ENCODE measurements around the gene CHD9. TPM values are rescaled to one million over a fixed set of nuclear protein-coding genes. Genes with fewer than 3 reads are reported as not detected.

CHD9 gene
- total RNA-seq, 2 donors from 2014 or later = 56.3 to 62.6 TPM

DNA sequence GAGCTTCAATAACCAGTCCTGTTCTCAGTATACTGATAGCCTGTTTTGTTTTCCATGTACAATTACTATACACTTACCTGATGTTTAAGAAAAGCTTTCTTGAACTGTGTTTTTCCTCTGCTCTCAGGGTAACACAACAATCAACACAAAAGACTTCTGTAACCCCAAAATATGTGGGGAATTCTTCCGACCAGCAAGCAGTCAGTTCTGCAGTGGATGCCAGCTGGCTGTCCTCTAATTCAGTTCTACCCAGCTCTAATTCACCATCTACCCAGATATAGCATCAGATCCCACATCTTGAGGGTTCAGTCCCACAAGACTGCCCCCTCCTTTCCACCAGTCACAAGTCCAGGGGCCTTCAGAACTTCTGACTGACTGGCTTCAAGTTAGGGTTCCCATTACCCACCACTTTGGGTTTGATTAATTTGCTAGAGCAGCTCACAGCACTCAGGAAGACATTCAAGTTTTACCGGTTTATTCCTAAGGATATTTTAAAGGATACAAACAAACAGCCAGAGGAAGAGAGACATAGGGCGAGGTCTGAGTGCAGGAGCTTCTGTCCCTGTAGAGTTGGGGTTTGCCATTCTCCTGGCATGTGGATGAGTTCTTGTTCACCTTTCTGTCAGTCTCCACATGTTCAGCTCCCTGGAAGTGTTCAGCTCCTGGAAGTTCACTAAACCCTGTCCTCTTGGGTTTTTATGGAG is 178.2 kb downstream of the CHD9 start:
- no peaks in the 10 kb centered on the region for H3K4me1 ChIP-seq (replicated peaks)
- H3K27ac ChIP-seq = no peak overlapping the region
- no peak for DNase-seq (ENCODE audit: low spot score)
- H3K9me3 ChIP-seq = no peaks in the 10 kb centered on the region
- 69% methylated on average over 3 of the region's 3 CpGs for WGBS
- H3K27me3 ChIP-seq (replicated peaks; ENCODE audit: insufficient read depth) = no peaks in the 10 kb centered on the region
- no peak overlapping the region for H3K4me3 ChIP-seq
- no peak for TF ChIP-seq POLR2AphosphoS5 (IDR thresholded peaks at IDR 0.05)
- TF ChIP-seq, protein P1, sequence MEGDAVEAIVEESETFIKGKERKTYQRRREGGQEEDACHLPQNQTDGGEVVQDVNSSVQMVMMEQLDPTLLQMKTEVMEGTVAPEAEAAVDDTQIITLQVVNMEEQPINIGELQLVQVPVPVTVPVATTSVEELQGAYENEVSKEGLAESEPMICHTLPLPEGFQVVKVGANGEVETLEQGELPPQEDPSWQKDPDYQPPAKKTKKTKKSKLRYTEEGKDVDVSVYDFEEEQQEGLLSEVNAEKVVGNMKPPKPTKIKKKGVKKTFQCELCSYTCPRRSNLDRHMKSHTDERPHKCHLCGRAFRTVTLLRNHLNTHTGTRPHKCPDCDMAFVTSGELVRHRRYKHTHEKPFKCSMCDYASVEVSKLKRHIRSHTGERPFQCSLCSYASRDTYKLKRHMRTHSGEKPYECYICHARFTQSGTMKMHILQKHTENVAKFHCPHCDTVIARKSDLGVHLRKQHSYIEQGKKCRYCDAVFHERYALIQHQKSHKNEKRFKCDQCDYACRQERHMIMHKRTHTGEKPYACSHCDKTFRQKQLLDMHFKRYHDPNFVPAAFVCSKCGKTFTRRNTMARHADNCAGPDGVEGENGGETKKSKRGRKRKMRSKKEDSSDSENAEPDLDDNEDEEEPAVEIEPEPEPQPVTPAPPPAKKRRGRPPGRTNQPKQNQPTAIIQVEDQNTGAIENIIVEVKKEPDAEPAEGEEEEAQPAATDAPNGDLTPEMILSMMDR (IDR thresholded peaks at IDR 0.05) = no peak
- TF ChIP-seq POLR2A (IDR thresholded peaks at IDR 0.05) = no peak
- H3K36me3 ChIP-seq = no peaks in the 10 kb centered on the region
- intact Hi-C loops (cut with DNase I) = no loop called here

DNA sequence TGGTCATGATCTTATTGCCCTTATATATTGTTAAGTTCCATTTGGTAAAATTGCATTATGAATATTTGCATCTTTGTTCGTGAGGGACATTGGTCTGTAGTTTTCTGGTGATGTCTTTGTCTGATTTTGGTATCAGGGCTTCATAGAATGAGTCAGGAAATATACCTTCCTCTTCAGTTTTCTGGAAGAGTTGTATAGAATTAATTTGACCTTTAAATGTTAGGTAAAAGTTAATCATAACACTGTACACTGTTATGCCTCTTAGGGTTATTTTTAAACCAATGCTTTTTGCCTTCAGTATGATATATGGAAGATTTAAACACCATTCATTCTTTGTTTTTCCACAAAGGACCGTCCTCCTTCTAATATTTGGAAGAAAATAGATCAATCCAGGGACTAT is 180.0 kb downstream of the CHD9 start:
- no peak for TF ChIP-seq POLR2AphosphoS5 (IDR thresholded peaks at IDR 0.05)
- TF ChIP-seq, protein P1 (IDR thresholded peaks at IDR 0.05) = no peak
- no peak for TF ChIP-seq POLR2A (IDR thresholded peaks at IDR 0.05)
- H3K27me3 ChIP-seq (replicated peaks; ENCODE audit: insufficient read depth) = no peaks in the 10 kb centered on the region
- no peak overlapping the region for H3K27ac ChIP-seq
- H3K4me1 ChIP-seq (replicated peaks) = no peaks in the 10 kb centered on the region
- H3K36me3 ChIP-seq = no peaks in the 10 kb centered on the region
- 81% methylated on average over 2 of the region's 2 CpGs for WGBS
- no peak overlapping the region for H3K4me3 ChIP-seq
- intact Hi-C loops (cut with DNase I) = no loop called here
- H3K9me3 ChIP-seq = no peaks in the 10 kb centered on the region
- DNase-seq (ENCODE audit: low spot score) = no peak

DNA sequence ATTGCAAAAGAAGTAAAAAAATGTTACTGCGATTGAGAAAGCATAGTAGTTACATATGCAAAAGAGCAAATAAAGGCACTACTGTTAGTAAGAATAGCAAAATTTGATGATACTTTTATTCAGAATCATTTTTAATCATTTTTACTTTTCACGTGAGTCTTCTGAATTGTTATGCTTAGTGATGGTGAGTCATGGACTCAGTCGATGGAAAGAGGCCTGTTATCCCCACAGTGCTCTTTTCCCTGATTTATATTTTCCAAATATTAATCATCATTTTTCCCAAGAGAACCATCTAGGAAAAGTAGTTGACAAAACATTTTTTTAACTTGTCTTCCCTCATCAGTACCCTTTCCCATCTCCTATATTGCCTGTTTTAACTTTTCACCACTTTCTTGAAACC is 181.1 kb downstream of the CHD9 start:
- H3K27ac ChIP-seq = no peak overlapping the region
- H3K27me3 ChIP-seq (replicated peaks; ENCODE audit: insufficient read depth) = no peaks in the 10 kb centered on the region
- H3K4me1 ChIP-seq (replicated peaks) = no peaks in the 10 kb centered on the region
- intact Hi-C loops (cut with DNase I) = no loop called here
- no peaks in the 10 kb centered on the region for H3K36me3 ChIP-seq
- H3K9me3 ChIP-seq = no peaks in the 10 kb centered on the region
- no peak for DNase-seq (ENCODE audit: low spot score)
- TF ChIP-seq POLR2AphosphoS5 (IDR thresholded peaks at IDR 0.05) (no peak), POLR2A (IDR thresholded peaks at IDR 0.05) (no peak)
- TF ChIP-seq, protein P1 (IDR thresholded peaks at IDR 0.05) = no peak
- 81% methylated on average over 3 of the region's 3 CpGs for WGBS
- no peak overlapping the region for H3K4me3 ChIP-seq

DNA sequence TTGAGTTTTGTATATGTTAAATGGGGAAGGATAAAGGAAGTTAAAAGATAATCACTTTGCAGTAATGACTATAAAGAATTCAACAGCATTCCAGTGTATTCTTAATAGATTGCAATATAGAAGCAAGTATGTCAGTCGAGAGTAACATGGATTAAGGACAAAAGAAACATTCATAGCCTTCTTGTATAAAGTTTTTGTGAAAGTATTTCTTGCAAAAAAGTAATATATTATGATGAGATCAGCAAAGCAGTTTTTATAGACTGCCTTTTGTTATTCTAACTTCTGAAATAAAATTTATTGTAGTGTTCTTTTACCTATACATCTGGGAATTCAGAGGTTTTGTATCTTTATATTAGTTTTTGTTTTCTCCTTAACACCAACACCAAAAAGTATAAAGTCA is 194.5 kb downstream of the CHD9 start:
- H3K27me3 ChIP-seq (replicated peaks; ENCODE audit: insufficient read depth) = no peaks in the 10 kb centered on the region
- no peak for DNase-seq (ENCODE audit: low spot score)
- no peaks in the 10 kb centered on the region for H3K9me3 ChIP-seq
- no peak overlapping the region for H3K4me3 ChIP-seq
- TF ChIP-seq POLR2AphosphoS5 (IDR thresholded peaks at IDR 0.05) (no peak), POLR2A (IDR thresholded peaks at IDR 0.05) (no peak)
- TF ChIP-seq, protein P1 (IDR thresholded peaks at IDR 0.05) = no peak
- H3K36me3 ChIP-seq = peaks cover 3 to 6% of the 10 kb centered on the region in 2 donors
- WGBS = 43% methylated on average over 1 of the region's 1 CpG
- no peaks in the 10 kb centered on the region for H3K4me1 ChIP-seq (replicated peaks)
- intact Hi-C loops (cut with DNase I) = no loop called here
- H3K27ac ChIP-seq = no peak overlapping the region

DNA sequence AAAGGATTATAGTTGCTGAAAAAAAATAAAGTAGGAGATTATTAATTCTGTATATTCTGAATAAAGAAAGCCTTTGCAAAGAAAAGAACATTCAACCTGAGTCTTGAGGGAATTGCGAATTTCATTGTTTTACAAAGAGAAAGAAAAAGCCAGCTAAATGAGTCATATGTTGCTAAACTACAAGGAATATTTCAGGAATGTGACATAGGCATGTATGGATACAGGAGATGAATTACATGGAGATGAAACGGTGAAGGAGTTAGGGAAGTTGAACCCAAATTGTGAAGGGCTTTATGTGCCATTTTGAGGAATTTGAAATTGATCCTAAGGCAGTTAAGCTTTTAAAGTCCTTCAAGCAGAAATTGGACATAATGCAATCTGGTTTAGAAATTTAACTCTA is 202.2 kb downstream of the CHD9 start:
- intact Hi-C loops (cut with DNase I) = no loop called here
- no peaks in the 10 kb centered on the region for H3K9me3 ChIP-seq
- H3K27ac ChIP-seq = no peak overlapping the region
- no peak overlapping the region for H3K4me3 ChIP-seq
- no peak for DNase-seq (ENCODE audit: low spot score)
- WGBS = 88% methylated on average over 2 of the region's 2 CpGs
- no peaks in the 10 kb centered on the region for H3K27me3 ChIP-seq (replicated peaks; ENCODE audit: insufficient read depth)
- H3K36me3 ChIP-seq = peaks cover 3 to 4% of the 10 kb centered on the region in 2 donors
- TF ChIP-seq POLR2A (IDR thresholded peaks at IDR 0.05) = no peak
- no peak for TF ChIP-seq POLR2AphosphoS5 (IDR thresholded peaks at IDR 0.05)
- TF ChIP-seq, protein P1 (IDR thresholded peaks at IDR 0.05) = no peak
- H3K4me1 ChIP-seq (replicated peaks) = no peaks in the 10 kb centered on the region

Measured in prostate gland (tissue), 2 donors.